SK-N-SH (cell line): ENCODE measurements around the gene SETBP1.

ENCODE experiments used
- EZH2phosphoT487 ChIP-seq: fragments of 200-600 bp; sonication (generic); IDR thresholded peaks from 2 replicates; pipeline ENCODE4 v1.6.1; 2017; ENCODE audit warnings: low read depth, mixed run types, mild to moderate bottlenecking, antibody characterized with exemption, moderate library complexity, borderline replicate concordance
- JUND ChIP-seq: IDR thresholded peaks from 2 replicates; pipeline ENCODE4 v1.4.0; 2012
- MXI1 ChIP-seq: IDR thresholded peaks from 2 replicates; pipeline ENCODE4 v1.6.1; 2012; ENCODE audit warnings: mild to moderate bottlenecking, low read depth, low read length, improper control_type of control experiment
- NFIC ChIP-seq: IDR thresholded peaks from 2 replicates; pipeline ENCODE4 v1.4.0; 2012; ENCODE audit warnings: borderline replicate concordance
- POLR2AphosphoS5 ChIP-seq: IDR thresholded peaks from 2 replicates; pipeline ENCODE4 v1.6.1; 2012; ENCODE audit warnings: low read depth, low read length
- RCOR1 ChIP-seq: fragments of 150-350 bp; IDR thresholded peaks from 2 replicates; pipeline ENCODE4 v1.6.1; 2017; ENCODE audit warnings: antibody characterized with exemption, low read length
- SMC3 ChIP-seq: IDR thresholded peaks from 2 replicates; pipeline ENCODE4 v1.6.1; 2012; ENCODE audit warnings: low read depth, low read length, improper control_type of control experiment
- TAF1 ChIP-seq: IDR thresholded peaks from 2 replicates; pipeline ENCODE4 v1.6.1; 2012; ENCODE audit warnings: low read depth, mild to moderate bottlenecking, low read length, moderate library complexity, borderline replicate concordance
- USF1 ChIP-seq: IDR thresholded peaks from 2 replicates; pipeline ENCODE4 v1.4.0; 2012; ENCODE audit warnings: low read depth, borderline replicate concordance
- ZBTB33 ChIP-seq: IDR thresholded peaks from 2 replicates; pipeline ENCODE4 v1.4.0; 2012; ENCODE audit warnings: low read depth, borderline replicate concordance
- TF ChIP-seq, protein P1 (sequence below): fragments of 200-600 bp; sonication (generic); IDR thresholded peaks from 2 replicates; pipeline ENCODE4 v1.6.1; 2017; ENCODE audit warnings: antibody characterized with exemption, mild to moderate bottlenecking, moderate library complexity
- TF ChIP-seq, protein P2 (sequence below): IDR thresholded peaks from 2 replicates; pipeline ENCODE4 v1.4.0; 2012; ENCODE audit warnings: low read depth

DNA sequence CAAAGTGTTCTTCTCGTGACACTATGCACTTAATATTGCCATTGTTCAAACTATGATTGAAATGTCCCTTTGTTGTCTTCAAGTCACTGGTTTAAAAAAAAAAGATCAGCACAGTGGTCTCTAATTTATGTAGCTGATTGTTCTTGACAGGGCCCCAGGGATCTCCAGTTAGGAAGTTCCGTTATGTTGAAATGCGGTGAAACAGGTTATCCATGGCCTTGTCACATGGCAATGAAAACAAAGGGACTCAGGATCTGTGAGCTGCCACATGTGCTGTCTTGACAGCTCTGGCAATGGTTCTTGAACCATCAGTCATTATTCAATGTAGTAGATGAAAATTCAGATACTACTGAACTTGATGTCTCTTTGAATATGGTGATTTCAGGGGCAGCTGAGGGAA is 147.4 kb downstream of the SETBP1 start:
- TF ChIP-seq, protein P1, sequence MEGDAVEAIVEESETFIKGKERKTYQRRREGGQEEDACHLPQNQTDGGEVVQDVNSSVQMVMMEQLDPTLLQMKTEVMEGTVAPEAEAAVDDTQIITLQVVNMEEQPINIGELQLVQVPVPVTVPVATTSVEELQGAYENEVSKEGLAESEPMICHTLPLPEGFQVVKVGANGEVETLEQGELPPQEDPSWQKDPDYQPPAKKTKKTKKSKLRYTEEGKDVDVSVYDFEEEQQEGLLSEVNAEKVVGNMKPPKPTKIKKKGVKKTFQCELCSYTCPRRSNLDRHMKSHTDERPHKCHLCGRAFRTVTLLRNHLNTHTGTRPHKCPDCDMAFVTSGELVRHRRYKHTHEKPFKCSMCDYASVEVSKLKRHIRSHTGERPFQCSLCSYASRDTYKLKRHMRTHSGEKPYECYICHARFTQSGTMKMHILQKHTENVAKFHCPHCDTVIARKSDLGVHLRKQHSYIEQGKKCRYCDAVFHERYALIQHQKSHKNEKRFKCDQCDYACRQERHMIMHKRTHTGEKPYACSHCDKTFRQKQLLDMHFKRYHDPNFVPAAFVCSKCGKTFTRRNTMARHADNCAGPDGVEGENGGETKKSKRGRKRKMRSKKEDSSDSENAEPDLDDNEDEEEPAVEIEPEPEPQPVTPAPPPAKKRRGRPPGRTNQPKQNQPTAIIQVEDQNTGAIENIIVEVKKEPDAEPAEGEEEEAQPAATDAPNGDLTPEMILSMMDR: no peak
- no peak for TF ChIP-seq EZH2phosphoT487
- TF ChIP-seq, protein P2, sequence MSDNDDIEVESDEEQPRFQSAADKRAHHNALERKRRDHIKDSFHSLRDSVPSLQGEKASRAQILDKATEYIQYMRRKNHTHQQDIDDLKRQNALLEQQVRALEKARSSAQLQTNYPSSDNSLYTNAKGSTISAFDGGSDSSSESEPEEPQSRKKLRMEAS: no peak
- TF ChIP-seq NFIC: no peak
- TF ChIP-seq TAF1: no peak
- no peak for TF ChIP-seq USF1
- no peak for TF ChIP-seq MXI1
- TF ChIP-seq POLR2AphosphoS5: no peak
- TF ChIP-seq ZBTB33: no peak
- no peak for TF ChIP-seq RCOR1
- TF ChIP-seq SMC3: no peak
- TF ChIP-seq JUND: no peak
